Prostate gland (tissue), 2 donors: Measurements from ENCODE around the gene DGKQ. TPM values are rescaled to one million over a fixed set of nuclear protein-coding genes. Genes with fewer than 3 reads are reported as not detected.

Experiments used
- DNase-seq: peaks from one replicate; pipeline ENCODE4 v3.0.0-alpha.2; 2019; ENCODE audit warnings: low spot score
- H3K27ac ChIP-seq, 2 donors: fragments of 200-600 bp; sonication (generic); 2 replicates each; pipeline ENCODE4 v1.5.1; 2017 to 2019
- H3K27me3 ChIP-seq: fragments of 200-600 bp; sonication (generic); replicated peaks from 2 replicates; pipeline ENCODE4 v1.5.1; 2019; ENCODE audit not compliant: insufficient read depth
- H3K36me3 ChIP-seq, 2 donors: fragments of 200-600 bp; sonication (generic); 1 replicate in 1 of 2; 2 replicates in 1 of 2; pipeline versions ENCODE4 v1.5.1 to v1.8.1; 2017 to 2019
- H3K4me1 ChIP-seq: fragments of 200-600 bp; sonication (generic); replicated peaks from 2 replicates; pipeline ENCODE4 v1.5.1; 2019
- H3K4me3 ChIP-seq, 2 donors: fragments of 200-600 bp; sonication (generic); 2 replicates each; pipeline ENCODE4 v1.5.1; 2017 to 2019
- H3K9me3 ChIP-seq: fragments of 200-600 bp; sonication (generic); 2 replicates; pipeline ENCODE4 v1.5.1; 2017
- POLR2A ChIP-seq: fragments of 450-650 bp; IDR thresholded peaks from one replicate; pipeline ENCODE4 v1.6.1; 2016; ENCODE audit warnings: antibody characterized with exemption, mild to moderate bottlenecking
- POLR2AphosphoS5 ChIP-seq: sonication (generic); formaldehyde crosslinking; IDR thresholded peaks from one replicate; pipeline ENCODE4 v1.6.1; 2017; ENCODE audit warnings: antibody characterized with exemption
- WGBS: methylation state at CpG from one replicate; pipeline ENCODE4 v1.1.5; 2018; 5-methylcytosine and 5-hydroxymethylcytosine counted together
- intact Hi-C: fragments of 100-400 bp; cut with DNase I; formaldehyde crosslinking; loops from one replicate; pipeline ENCODE4 v1.14.2; 2022
- total RNA-seq, 2 donors: library from RNA; depleted of rRNA; stranded (reverse); fragments of >200 nt; gene quantifications; one replicate each; pipeline ENCODE4 v1.1.0, GENCODE V29; 2016
- TF ChIP-seq, protein P1 (sequence below), 4 experiments: fragments of 200-600 bp in 2 of 4; fragments of 450-650 bp in 2 of 4; sonication (generic) in 2 of 4; IDR thresholded peaks; 1 replicate in 3 of 4; 2 replicates in 1 of 4; pipeline ENCODE4 v1.5.1; 2016 to 2019; ENCODE audit warnings: antibody characterized with exemption in 4 of 4, mild to moderate bottlenecking in 2 of 4, moderate library complexity in 2 of 4

The DGKQ gene
- total RNA-seq, 2 donors from 2014 or later = 10.4 to 17.1 TPM

- Histone ChIP-seq H3K9me3 (no peaks in the 10 kb centered on the region), H3K4me1 (no peaks in the 10 kb centered on the region), H3K4me3 (no peak overlapping the region), H3K27ac (no peak overlapping the region), H3K27me3 (no peaks in the 10 kb centered on the region), H3K36me3 (no peaks in the 10 kb centered on the region)
- WGBS = 89% methylated on average over 23 of the region's 24 CpGs
- TF ChIP-seq POLR2A = no peak
- TF ChIP-seq, protein P1, sequence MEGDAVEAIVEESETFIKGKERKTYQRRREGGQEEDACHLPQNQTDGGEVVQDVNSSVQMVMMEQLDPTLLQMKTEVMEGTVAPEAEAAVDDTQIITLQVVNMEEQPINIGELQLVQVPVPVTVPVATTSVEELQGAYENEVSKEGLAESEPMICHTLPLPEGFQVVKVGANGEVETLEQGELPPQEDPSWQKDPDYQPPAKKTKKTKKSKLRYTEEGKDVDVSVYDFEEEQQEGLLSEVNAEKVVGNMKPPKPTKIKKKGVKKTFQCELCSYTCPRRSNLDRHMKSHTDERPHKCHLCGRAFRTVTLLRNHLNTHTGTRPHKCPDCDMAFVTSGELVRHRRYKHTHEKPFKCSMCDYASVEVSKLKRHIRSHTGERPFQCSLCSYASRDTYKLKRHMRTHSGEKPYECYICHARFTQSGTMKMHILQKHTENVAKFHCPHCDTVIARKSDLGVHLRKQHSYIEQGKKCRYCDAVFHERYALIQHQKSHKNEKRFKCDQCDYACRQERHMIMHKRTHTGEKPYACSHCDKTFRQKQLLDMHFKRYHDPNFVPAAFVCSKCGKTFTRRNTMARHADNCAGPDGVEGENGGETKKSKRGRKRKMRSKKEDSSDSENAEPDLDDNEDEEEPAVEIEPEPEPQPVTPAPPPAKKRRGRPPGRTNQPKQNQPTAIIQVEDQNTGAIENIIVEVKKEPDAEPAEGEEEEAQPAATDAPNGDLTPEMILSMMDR (IDR thresholded peaks at IDR 0.05) = no peak
- TF ChIP-seq POLR2AphosphoS5 = no peak
- intact Hi-C loops = no loop called here
- no peak for DNase-seq
These were observed 13.8 kb downstream of the DGKQ start for GRCh38 chr4:959338-960139.

GRCh38 chr4:958696-959337 is 14.6 kb downstream of the DGKQ start:
- Histone ChIP-seq H3K4me3 (no peak overlapping the region), H3K4me1 (no peaks in the 10 kb centered on the region), H3K27ac (no peak overlapping the region), H3K27me3 (no peaks in the 10 kb centered on the region), H3K9me3 (no peaks in the 10 kb centered on the region), H3K36me3 (no peaks in the 10 kb centered on the region)
- TF ChIP-seq POLR2A (no peak), POLR2AphosphoS5 (no peak)
- TF ChIP-seq, protein P1 (IDR thresholded peaks at IDR 0.05) = no peak
- 80% methylated on average over 17 of the region's 17 CpGs for WGBS
- intact Hi-C loops = no loop called here
- DNase-seq = no peak

DNA sequence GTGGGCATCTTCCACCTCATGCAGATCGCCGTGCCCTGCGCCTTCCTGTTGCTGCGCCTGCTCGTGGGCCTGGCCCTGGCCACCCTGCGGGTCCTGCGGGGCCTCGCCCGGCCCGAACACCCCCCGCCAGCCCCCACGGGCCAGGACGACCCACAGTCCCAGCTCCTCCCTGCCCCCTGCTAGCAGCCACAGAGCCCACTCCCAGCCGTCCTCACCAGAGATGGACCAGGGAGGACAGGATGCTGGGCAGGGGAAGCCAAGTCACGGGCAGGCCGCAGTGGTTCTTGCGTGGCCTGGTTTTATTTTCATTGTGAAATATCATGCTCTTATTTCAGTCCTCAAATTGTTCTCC is 15.1 kb downstream of the DGKQ start:
- Histone ChIP-seq H3K27ac (no peak overlapping the region), H3K27me3 (no peaks in the 10 kb centered on the region), H3K4me3 (no peak overlapping the region), H3K9me3 (no peaks in the 10 kb centered on the region), H3K4me1 (no peaks in the 10 kb centered on the region), H3K36me3 (no peaks in the 10 kb centered on the region)
- DNase-seq = no peak
- TF ChIP-seq POLR2AphosphoS5 (no peak), POLR2A (no peak)
- TF ChIP-seq, protein P1 (IDR thresholded peaks at IDR 0.05) = no peak
- 89% methylated on average over 17 of the region's 17 CpGs for whole genome bisulfite sequencing
- intact Hi-C loops = no loop called here

DNA sequence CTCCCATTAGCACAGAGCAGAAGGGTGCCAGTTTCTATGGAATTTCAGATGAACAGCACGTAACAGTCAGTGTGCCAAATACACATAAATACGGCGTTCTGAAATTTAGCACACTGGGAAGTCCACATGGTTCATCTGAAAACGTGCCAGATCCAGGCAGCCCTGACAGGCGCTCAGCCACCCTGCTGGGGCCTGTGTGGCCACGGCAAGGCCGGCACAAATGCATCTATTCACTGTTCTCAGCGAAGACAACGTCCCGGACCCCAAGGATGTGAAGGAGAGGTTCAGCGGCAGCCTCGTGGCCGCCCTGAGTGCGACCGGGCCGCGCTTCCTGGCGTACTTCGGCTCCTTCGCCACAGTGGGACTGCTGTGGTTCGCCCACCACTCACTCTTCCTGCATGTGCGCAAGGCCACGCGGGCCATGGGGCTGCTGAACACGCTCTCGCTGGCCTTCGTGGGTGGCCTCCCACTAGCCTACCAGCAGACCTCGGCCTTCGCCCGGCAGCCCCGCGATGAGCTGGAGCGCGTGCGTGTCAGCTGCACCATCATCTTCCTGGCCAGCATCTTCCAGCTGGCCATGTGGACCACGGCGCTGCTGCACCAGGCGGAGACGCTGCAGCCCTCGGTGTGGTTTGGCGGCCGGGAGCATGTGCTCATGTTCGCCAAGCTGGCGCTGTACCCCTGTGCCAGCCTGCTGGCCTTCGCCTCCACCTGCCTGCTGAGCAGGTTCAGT is 15.6 kb downstream of the DGKQ start:
- DNase-seq = no peak
- Histone ChIP-seq H3K36me3 (no peaks in the 10 kb centered on the region), H3K27me3 (no peaks in the 10 kb centered on the region), H3K4me3 (no peak overlapping the region), H3K27ac (no peak overlapping the region), H3K4me1 (no peaks in the 10 kb centered on the region), H3K9me3 (no peaks in the 10 kb centered on the region)
- TF ChIP-seq POLR2AphosphoS5 (no peak), POLR2A (no peak)
- WGBS = 89% methylated on average over 40 of the region's 45 CpGs
- intact Hi-C loops = no loop called here

GRCh38 chr4:957231-957580 is 16.2 kb downstream of the DGKQ start:
- Histone ChIP-seq H3K9me3 (no peaks in the 10 kb centered on the region), H3K36me3 (no peaks in the 10 kb centered on the region), H3K27ac (no peak overlapping the region), H3K4me1 (no peaks in the 10 kb centered on the region), H3K4me3 (no peak overlapping the region), H3K27me3 (no peaks in the 10 kb centered on the region)
- no peak for DNase-seq
- intact Hi-C loops = no loop called here
- WGBS = 81% methylated on average over 6 of the region's 8 CpGs
- TF ChIP-seq POLR2AphosphoS5 (no peak), POLR2A (no peak)
